ENCODE measurements around the gene SLC6A18. TPM values are rescaled to one million over a fixed set of nuclear protein-coding genes. Genes with fewer than 3 reads are reported as not detected.
A peak's percentile ranks its signal among the peaks of the same experiment; 100 is the strongest.

Gene SLC6A18
- total and polyA plus RNA-seq, 2 donors from 2014 or later = 1.5 TPM; not detected in 1

- no peak overlapping the region for H3K27ac ChIP-seq (ENCODE audit: low read depth in 2 of 2, low read length in 2 of 2)
- H3K36me3 ChIP-seq (ENCODE audit: control insufficient read depth in 2 of 3, insufficient read depth in 3 of 3, low read length in 3 of 3) = peaks cover 0 to 10% (median 7%) of the 10 kb centered on the region in 3 donors
- H3K9ac ChIP-seq (ENCODE audit: low read length in 3 of 3) = no peak overlapping the region
- peaks cover 0 to 14% (median 9%) of the 10 kb centered on the region in 3 donors for H3K4me1 ChIP-seq (ENCODE audit: control insufficient read depth in 2 of 3, insufficient read depth in 2 of 3, low read depth in 1 of 3, low read length in 3 of 3)
- peaks cover 0 to 2% (median 0%) of the 10 kb centered on the region in 3 donors for H3K9me3 ChIP-seq (ENCODE audit: control insufficient read depth in 2 of 3, insufficient read depth in 1 of 3, low read length in 3 of 3)
- no peak for TF ChIP-seq CTCF (IDR thresholded peaks at IDR 0.05; ENCODE audit: borderline replicate concordance, extremely low read depth, insufficient read depth)
- peak in 1 of 5 donors; percentile 45 for DNase-seq
- FAIRE-seq = no peak
- H3K27me3 ChIP-seq (ENCODE audit: control insufficient read depth, insufficient read depth, low read length) = no peaks in the 10 kb centered on the region
- H3K4me3 ChIP-seq (ENCODE audit: low read length in 3 of 3) = no peak overlapping the region
- intact Hi-C loops (cut with DNase I) = no loop called here
Measured at GRCh38 chr5:1219768-1220100, 5.4 kb upstream of the SLC6A18 start.

- Histone ChIP-seq H3K4me1 (ENCODE audit: control insufficient read depth in 2 of 3, insufficient read depth in 2 of 3, low read depth in 1 of 3, low read length in 3 of 3) (peaks cover 0 to 14% (median 9%) of the 10 kb centered on the region in 3 donors), H3K36me3 (ENCODE audit: control insufficient read depth in 2 of 3, insufficient read depth in 3 of 3, low read length in 3 of 3) (peaks cover 0 to 10% (median 7%) of the 10 kb centered on the region in 3 donors), H3K27me3 (ENCODE audit: control insufficient read depth, insufficient read depth, low read length) (no peaks in the 10 kb centered on the region), H3K27ac (ENCODE audit: low read depth in 2 of 2, low read length in 2 of 2) (no peak overlapping the region), H3K9ac (ENCODE audit: low read length in 3 of 3) (no peak overlapping the region), H3K4me3 (ENCODE audit: low read length in 3 of 3) (no peak overlapping the region), H3K9me3 (ENCODE audit: control insufficient read depth in 2 of 3, insufficient read depth in 1 of 3, low read length in 3 of 3) (peaks cover 0 to 2% (median 0%) of the 10 kb centered on the region in 3 donors)
- TF ChIP-seq CTCF (IDR thresholded peaks at IDR 0.05; ENCODE audit: borderline replicate concordance, extremely low read depth, insufficient read depth) = no peak
- intact Hi-C loops (cut with DNase I) = no loop called here
- DNase-seq (peak in 1 of 5 donors; percentile 37), FAIRE-seq (no peak)
Measured at GRCh38 chr5:1220351-1220750, 4.8 kb upstream of the SLC6A18 start.

- no peak overlapping the region for H3K9ac ChIP-seq (ENCODE audit: low read length in 3 of 3)
- H3K9me3 ChIP-seq (ENCODE audit: control insufficient read depth in 2 of 3, insufficient read depth in 1 of 3, low read length in 3 of 3) = peaks cover 0 to 2% (median 0%) of the 10 kb centered on the region in 3 donors
- intact Hi-C loops (cut with DNase I) = no loop called here
- peak in 1 of 5 donors; percentile 55 for DNase-seq
- H3K27ac ChIP-seq (ENCODE audit: low read depth in 2 of 2, low read length in 2 of 2) = no peak overlapping the region
- H3K4me3 ChIP-seq (ENCODE audit: low read length in 3 of 3) = no peak overlapping the region
- H3K27me3 ChIP-seq (ENCODE audit: control insufficient read depth, insufficient read depth, low read length) = no peaks in the 10 kb centered on the region
- no peak for FAIRE-seq
- H3K4me1 ChIP-seq (ENCODE audit: control insufficient read depth in 2 of 3, insufficient read depth in 2 of 3, low read depth in 1 of 3, low read length in 3 of 3) = peaks cover 0 to 14% (median 9%) of the 10 kb centered on the region in 3 donors
- TF ChIP-seq CTCF (IDR thresholded peaks at IDR 0.05; ENCODE audit: borderline replicate concordance, extremely low read depth, insufficient read depth) = no peak
- H3K36me3 ChIP-seq (ENCODE audit: control insufficient read depth in 2 of 3, insufficient read depth in 3 of 3, low read length in 3 of 3) = peaks cover 0 to 10% (median 7%) of the 10 kb centered on the region in 3 donors
Measured at GRCh38 chr5:1220831-1221230, 4.3 kb upstream of the SLC6A18 start.

- no peaks in the 10 kb centered on the region for H3K27me3 ChIP-seq (ENCODE audit: control insufficient read depth, insufficient read depth, low read length)
- peaks cover 0 to 2% (median 0%) of the 10 kb centered on the region in 3 donors for H3K9me3 ChIP-seq (ENCODE audit: control insufficient read depth in 2 of 3, insufficient read depth in 1 of 3, low read length in 3 of 3)
- H3K9ac ChIP-seq (ENCODE audit: low read length in 3 of 3) = no peak overlapping the region
- DNase-seq (peak in 1 of 5 donors; percentile 58), FAIRE-seq (no peak)
- TF ChIP-seq CTCF (IDR thresholded peaks at IDR 0.05; ENCODE audit: borderline replicate concordance, extremely low read depth, insufficient read depth) = no peak
- H3K4me3 ChIP-seq (ENCODE audit: low read length in 3 of 3) = no peak overlapping the region
- no peak overlapping the region for H3K27ac ChIP-seq (ENCODE audit: low read depth in 2 of 2, low read length in 2 of 2)
- intact Hi-C loops (cut with DNase I) = no loop called here
- peaks cover 0 to 14% (median 9%) of the 10 kb centered on the region in 3 donors for H3K4me1 ChIP-seq (ENCODE audit: control insufficient read depth in 2 of 3, insufficient read depth in 2 of 3, low read depth in 1 of 3, low read length in 3 of 3)
- H3K36me3 ChIP-seq (ENCODE audit: control insufficient read depth in 2 of 3, insufficient read depth in 3 of 3, low read length in 3 of 3) = peaks cover 0 to 7% (median 6%) of the 10 kb centered on the region in 3 donors
Measured at GRCh38 chr5:1221721-1222120, 3.5 kb upstream of the SLC6A18 start.

Data from kidney (tissue), 14 donors.